Bronchial epithelial cell (primary cell): ENCODE measurements around the gene ABCC11. TPM values are rescaled to one million over a fixed set of nuclear protein-coding genes. Genes with fewer than 3 reads are reported as not detected.

Experiments used
- DNase-seq: peaks from one replicate; pipeline ENCODE4 v3.0.0-alpha.2; 2010; ENCODE audit warnings: low read depth
- FAIRE-seq: peaks from 2 replicates; lab custom pipeline; 2011; peaks lifted over from hg19 to GRCh38; lab: Jason Lieb, UNC
- H3K27me3 ChIP-seq: 2 replicates; pipeline ENCODE4 v1.5.1; 2011; ENCODE audit warnings: low read length; ENCODE audit not compliant: control insufficient read depth, insufficient read depth
- H3K36me3 ChIP-seq: 2 replicates; pipeline ENCODE4 v1.5.1; 2011; ENCODE audit warnings: low read length; ENCODE audit not compliant: control insufficient read depth, insufficient read depth
- H3K4me3 ChIP-seq: 2 replicates; pipeline ENCODE4 v1.5.1; 2011; ENCODE audit warnings: mild to moderate bottlenecking, low read depth, low read length, control low read depth
- CTCF ChIP-seq: IDR thresholded peaks from 2 replicates; pipeline ENCODE4 v1.5.1; 2011; ENCODE audit warnings: mild to moderate bottlenecking, moderate library complexity, low read length, control low read depth, inconsistent platforms; ENCODE audit not compliant: insufficient read depth, severe bottlenecking
- total RNA-seq: library from RNA; depleted of rRNA; stranded (reverse); fragments of >200 nt; gene quantifications from 2 replicates; pipeline ENCODE4 v1.2.1, GENCODE V29; 2014

Gene ABCC11
- total RNA-seq, 1 donor from 2014 or later: 0.26 TPM

GRCh38 chr16:48291303-48291702 lies 44.0 kb upstream of the ABCC11 start:
- DNase-seq (peak; percentile 78), FAIRE-seq (no peak)
- H3K4me3 ChIP-seq: no peak overlapping the region
- no peak for TF ChIP-seq CTCF
- peaks cover 8% of the 10 kb centered on the region for H3K36me3 ChIP-seq
- no peaks in the 10 kb centered on the region for H3K27me3 ChIP-seq

- no peak for DNase-seq
- no peak for TF ChIP-seq CTCF
- no peak for FAIRE-seq
- peaks cover 9% of the 10 kb centered on the region for H3K36me3 ChIP-seq
- no peak overlapping the region for H3K4me3 ChIP-seq
- H3K27me3 ChIP-seq: no peaks in the 10 kb centered on the region
These were observed 39.9 kb upstream of the ABCC11 start for GRCh38 chr16:48287239-48287638.

GRCh38 chr16:48284772-48285409 lies 37.6 kb upstream of the ABCC11 start:
- Histone ChIP-seq H3K4me3 (no peak overlapping the region), H3K27me3 (no peaks in the 10 kb centered on the region), H3K36me3 (peaks cover 9% of the 10 kb centered on the region)
- no peak for TF ChIP-seq CTCF
- DNase-seq: no peak
- no peak for FAIRE-seq

GRCh38 chr16:48282636-48283263 lies 35.4 kb upstream of the ABCC11 start:
- no peak for DNase-seq
- no peak for FAIRE-seq
- no peaks in the 10 kb centered on the region for H3K27me3 ChIP-seq
- TF ChIP-seq CTCF: no peak
- no peak overlapping the region for H3K4me3 ChIP-seq
- peaks cover 9% of the 10 kb centered on the region for H3K36me3 ChIP-seq

- no peak for TF ChIP-seq CTCF
- DNase-seq (no peak), FAIRE-seq (no peak)
- Histone ChIP-seq H3K4me3 (no peak overlapping the region), H3K36me3 (peaks cover 5% of the 10 kb centered on the region), H3K27me3 (no peaks in the 10 kb centered on the region)
These were observed 33.2 kb upstream of the ABCC11 start for GRCh38 chr16:48280546-48280945.
